Left renal cortex interstitium (tissue), 4 donors: ENCODE measurements around the gene SGF29. TPM values are rescaled to one million over a fixed set of nuclear protein-coding genes. Genes with fewer than 3 reads are reported as not detected.
"Not testable (repeated sequence)": the region's sequence is repeated elsewhere in the genome, so short reads cannot be mapped to it uniquely, and the experiment has no call there.

Experiments
- DNase-seq, 4 donors: peaks; one replicate each; pipeline ENCODE4 v3.0.0-alpha.2; 2013; ENCODE audit warnings: low read depth in 4 of 4, low spot score in 2 of 4, missing footprints in 1 of 4
- polyA plus RNA-seq, 4 donors: library from polyadenylated mRNA; unstranded; fragments of 120-200 nt; gene quantifications; one replicate each; pipeline ENCODE4 v1.2.1, GENCODE V29; 2013; ENCODE audit not compliant: insufficient read length in 4 of 4

The SGF29 gene
- polyA plus RNA-seq, 4 donors, result 20.5 to 24.5 (median 22.0) TPM

DNA sequence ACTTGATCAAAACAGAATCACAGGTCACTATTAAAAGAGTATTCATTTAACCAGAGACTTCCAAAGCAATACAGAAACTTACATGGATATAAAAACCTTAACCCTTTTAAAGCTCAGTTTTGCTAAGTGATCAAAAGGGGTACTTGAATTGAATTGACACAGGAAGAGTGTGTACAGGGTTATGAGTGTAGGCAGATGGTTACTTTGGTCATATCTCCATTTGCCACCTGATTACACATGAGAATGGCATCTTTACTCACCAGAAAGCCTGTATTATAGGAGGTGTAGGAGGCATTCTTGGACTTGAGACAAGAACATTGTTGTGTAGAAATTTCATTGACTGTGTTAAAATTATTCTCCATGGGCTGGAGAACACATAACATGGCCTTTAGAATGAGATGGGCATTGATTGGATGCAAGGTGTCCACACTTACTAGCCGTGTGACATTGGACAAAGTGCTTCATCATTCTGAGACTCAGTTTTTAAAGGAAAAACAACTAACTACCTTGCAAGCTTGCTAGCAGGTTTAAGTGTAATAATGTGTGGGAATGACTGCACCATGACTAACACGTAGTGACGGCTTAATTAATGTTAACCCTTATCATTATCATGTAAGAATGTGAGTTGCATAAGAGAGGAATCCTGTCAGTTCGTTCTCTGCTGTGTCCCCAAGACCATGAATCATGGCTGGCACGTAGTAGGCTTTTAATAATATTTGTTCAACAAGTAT is 82.5 kb downstream of the SGF29 start:
- not testable (repeated sequence) for DNase-seq

DNA sequence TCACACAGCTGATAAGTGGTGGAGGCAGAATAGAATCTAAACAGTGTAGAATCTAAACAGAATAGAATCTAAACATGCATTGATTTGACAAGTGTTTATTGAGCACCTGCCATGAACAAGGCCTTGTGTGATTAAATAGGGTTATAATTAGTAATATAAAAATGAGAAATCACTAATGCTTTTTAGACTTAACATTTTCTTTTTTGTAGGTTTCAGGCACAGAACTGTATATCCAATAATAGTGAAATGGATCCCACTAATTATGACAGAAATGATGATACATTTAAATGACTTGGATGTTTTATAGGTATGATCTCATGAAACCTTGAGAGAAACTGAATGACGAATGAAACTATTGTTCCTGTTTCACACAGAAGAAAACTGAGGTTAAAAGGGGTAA is 84.0 kb downstream of the SGF29 start, which contains the start of gene NPIPB8:
NPIPB8 (plus strand) TSS at position 301 of the 400 bp plus-strand sequence. CDS start 296 bp downstream, outside the sequence.
- not testable (repeated sequence) for DNase-seq

GRCh38 chr16:28638359-28638758 is 84.6 kb downstream of the SGF29 start:
- not testable (repeated sequence) for DNase-seq

DNA sequence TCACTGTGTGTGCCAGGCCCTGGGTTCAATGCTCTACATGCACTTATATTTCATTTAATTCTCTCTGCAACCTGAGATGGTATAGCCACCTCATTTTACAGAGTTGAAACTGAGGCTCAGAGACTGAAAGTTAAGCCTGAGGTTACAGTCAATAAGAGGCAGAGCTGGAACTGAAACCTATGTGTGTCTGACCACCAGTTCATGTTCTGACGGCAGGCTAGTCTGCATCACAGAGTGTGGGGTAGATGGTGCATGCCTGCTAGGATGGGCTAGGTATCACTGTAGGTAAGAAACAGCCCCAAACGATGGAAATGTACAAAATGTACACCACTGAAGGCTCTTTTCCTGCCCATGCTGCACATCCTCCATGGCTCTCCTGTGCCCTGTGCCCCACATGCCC is 86.2 kb downstream of the SGF29 start:
- DNase-seq, result not testable (repeated sequence)

Other genes with a start within 250 kb of the SGF29 start
- gene NPIPB6, start 190.4 kb upstream of the SGF29 start, polyA plus RNA-seq, result 1 to 10 TPM in 3 of 4 donors, under 1 TPM in 1; 0.99 to 2.7 (median 1.6) TPM
- 100 to 1,000 TPM in 2 of 4 donors, 10 to 100 TPM in 2; 59.4 to 148 (median 111) TPM for gene EIF3CL, start 150.1 kb upstream of the SGF29 start, polyA plus RNA-seq
- gene NPIPB7, start 81.6 kb upstream of the SGF29 start, polyA plus RNA-seq, result under 1 TPM in 2 of 4 donors, not detected in 2; 0.32 to 0.49 TPM
- gene CLN3, start 61.8 kb upstream of the SGF29 start, polyA plus RNA-seq, result 10 to 100 TPM; 29.4 to 41.3 (median 33.8) TPM
- gene APOBR, start 59.3 kb upstream of the SGF29 start, polyA plus RNA-seq, result 1 to 10 TPM in 1 of 4 donors, under 1 TPM in 3; 0.45 to 1.1 (median 0.68) TPM
- not detected for gene IL27, start 47.1 kb upstream of the SGF29 start, polyA plus RNA-seq
- gene NUPR1, start 14.9 kb upstream of the SGF29 start, polyA plus RNA-seq, result 10 to 100 TPM in 3 of 4 donors, 1 to 10 TPM in 1; 7.9 to 15.9 (median 13.4) TPM
- 1 to 10 TPM; 1.3 to 2.7 (median 1.8) TPM for gene SULT1A2, start 43.1 kb downstream of the SGF29 start, polyA plus RNA-seq
- 10 to 100 TPM; 21.4 to 28.6 (median 26.4) TPM for gene SULT1A1, start 56.1 kb downstream of the SGF29 start, polyA plus RNA-seq
- 1 to 10 TPM in 2 of 4 donors, under 1 TPM in 1, not detected in 1; 0.65 to 3.8 (median 1.1) TPM for gene NPIPB8, start 84.1 kb downstream of the SGF29 start, polyA plus RNA-seq
- gene EIF3C, start 157.5 kb downstream of the SGF29 start, polyA plus RNA-seq, result 100 to 1,000 TPM; 417 to 684 (median 546) TPM
- gene NPIPB9, start 197.9 kb downstream of the SGF29 start, polyA plus RNA-seq, result 1 to 10 TPM; 1.3 to 3.6 (median 2.3) TPM